NCI-H2107 treated with DMSO at 0.1 percent for 48 hours (cell line): ENCODE results near the gene TMEM134.
A peak's percentile ranks its signal among the peaks of the same experiment; 100 is the strongest.

ENCODE experiments used
- DNase-seq: peaks from one replicate; lab custom pipeline; 2025; ENCODE audit not compliant: unreplicated experiment; lab: John Stamatoyannopoulos, UW

Gene TMEM134

GRCh38 chr11:67500831-67501715 is 32.0 kb upstream of the TMEM134 start:
- DNase-seq: no peak

DNA sequence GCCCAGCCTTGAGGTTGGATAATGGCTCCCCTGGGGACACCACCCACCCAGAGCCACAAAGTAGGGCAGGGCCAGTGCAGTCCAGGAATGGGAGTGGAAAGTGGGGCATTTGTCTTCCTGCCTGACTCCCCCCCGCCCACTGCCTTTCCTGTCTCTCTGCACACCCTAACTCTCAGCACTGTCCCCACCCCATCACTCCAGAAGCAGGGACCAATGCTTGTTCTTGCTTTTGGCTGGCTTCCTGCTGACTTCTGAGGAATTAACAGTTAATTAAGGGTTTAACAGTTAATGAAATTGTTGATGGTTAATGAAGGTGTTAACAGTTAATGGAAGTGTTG is 31.4 kb upstream of the TMEM134 start:
- peak; percentile 8 for DNase-seq

GRCh38 chr11:67499808-67500483 is 30.9 kb upstream of the TMEM134 start:
- no peak for DNase-seq

- DNase-seq: no peak
Observed at GRCh38 chr11:67498544-67498972, 29.5 kb upstream of the TMEM134 start.

DNA sequence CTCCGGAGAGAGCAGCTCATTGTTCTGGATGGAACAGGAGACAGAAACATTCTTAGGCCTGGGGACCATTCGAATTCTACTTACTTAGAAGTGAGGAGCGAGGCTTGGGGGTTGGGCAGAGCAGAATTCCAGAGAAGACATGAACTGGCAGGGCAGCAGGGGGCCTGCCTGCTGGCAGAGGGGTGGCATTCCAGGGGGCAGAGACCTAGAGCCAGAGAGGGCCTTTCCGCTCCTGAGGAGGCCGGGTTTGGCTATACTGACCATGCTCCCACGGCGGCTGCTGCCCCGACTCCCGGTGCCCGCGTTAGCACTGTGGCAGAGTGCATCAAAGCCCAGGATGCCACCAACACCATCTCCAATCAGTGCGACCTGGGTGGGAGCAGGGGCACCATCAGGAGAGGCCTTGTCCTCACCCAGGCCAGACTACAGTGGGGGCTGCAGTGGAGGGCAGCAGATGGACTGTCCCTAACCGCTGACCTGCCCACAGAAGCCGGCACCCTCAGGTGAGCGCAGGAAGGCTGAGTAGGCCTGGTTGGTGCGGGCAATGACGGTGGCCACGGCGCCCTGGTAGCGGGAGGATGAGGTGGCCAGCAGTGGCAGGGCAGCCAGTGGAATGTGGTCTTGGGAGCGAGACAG is 28.7 kb upstream of the TMEM134 start:
- DNase-seq: no peak

DNA sequence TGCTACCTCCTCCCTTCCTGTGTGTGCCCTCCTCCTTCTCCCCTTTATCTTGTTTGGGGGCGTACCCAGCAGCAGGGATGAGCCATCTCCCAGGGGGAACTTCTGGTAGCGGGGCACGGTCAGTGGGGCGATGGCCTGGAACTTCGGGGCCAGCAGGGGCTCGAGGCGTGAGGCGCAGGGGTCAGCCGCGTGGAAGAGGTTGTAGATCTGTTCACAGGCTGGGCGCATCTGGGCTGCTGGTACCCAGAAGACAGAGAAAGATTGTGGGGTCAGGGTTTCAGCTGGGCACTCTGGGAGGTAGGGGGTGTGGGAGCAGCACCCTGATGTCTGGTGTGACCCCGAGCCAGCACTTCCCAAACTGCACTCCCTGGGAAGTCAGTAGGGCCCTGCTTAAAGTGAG is 27.1 kb upstream of the TMEM134 start:
- no peak for DNase-seq

DNA sequence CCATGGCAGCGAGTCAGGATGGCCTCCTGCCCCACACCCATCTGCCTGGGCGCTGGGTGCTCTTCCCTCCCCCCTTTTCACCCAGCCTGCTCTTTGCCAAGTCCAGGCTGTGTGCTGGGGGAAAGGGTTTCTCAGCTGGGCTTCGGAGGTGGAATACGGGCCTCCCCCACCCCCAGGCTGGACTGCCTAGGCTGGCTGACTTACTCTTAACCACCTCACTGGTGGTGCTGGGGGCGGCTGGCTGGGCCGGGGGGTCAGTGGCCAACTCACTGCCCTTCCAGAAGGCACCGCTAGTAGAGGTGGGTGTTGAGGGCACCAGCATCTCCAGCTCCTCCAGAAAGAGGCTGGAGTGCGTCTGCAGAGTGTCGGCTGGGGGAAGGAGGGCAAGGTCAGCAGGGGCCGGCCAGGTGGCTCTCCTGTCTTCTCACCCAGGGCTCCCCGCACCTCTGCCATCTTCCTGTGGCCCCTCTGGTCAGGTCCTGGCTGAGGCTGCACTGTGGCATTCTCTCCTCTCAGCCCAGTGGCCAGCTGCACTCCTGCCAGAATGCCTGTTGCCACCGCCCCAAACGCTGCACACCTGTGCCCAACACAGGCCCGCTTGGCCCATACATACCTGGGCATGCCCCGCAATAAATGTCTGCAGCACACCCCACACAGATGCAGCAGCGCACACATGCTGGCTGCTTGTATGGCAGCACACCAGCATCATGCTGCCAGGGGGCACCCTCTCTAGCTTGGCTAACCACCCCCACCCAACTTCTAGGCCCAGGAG is 26.4 kb upstream of the TMEM134 start:
- no peak for DNase-seq

DNA sequence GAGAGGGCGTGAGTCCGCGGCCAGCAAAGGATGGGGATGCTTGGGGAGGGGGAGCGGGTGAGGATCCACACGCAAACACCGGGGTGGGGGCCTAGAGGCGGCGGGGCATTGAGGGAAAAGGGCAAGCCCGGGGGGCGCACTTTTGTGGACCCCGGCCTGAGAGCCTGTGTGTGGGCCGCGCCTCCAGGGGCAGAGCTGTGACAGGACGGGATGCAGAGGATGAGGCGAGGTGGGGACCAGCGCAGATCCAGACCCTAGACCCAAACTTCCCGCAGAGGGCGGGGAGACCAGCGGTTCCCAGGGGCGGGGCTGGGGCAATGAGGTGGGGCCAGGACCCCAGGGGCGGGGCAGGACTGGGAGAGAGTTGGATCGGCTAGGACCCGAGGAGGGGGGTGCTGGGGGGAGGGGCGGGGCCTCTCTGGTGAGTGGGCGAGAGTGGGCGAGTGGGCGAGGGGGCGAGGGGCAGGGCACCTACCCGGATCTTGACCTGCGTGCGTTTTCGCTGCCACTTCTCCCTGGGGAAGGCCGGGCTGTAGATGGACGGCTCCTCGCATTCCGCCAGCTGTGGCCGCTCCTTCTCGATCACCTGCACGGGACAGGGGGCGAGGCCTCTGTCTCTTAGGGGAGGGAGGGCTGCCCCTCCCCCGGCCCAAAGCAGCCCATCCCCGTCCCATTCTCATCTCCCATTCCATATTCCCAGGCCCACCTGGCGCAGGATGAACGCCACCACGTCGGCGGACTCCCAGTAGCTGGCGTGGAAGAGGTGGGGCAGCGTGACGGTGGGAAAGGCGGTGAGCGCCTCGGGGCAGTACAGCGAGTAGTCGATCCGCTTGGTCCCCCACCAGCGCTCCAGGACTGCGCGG is 25.6 kb upstream of the TMEM134 start:
- no peak for DNase-seq

GRCh38 chr11:67493548-67494370 is 24.7 kb upstream of the TMEM134 start:
- DNase-seq: no peak

DNA sequence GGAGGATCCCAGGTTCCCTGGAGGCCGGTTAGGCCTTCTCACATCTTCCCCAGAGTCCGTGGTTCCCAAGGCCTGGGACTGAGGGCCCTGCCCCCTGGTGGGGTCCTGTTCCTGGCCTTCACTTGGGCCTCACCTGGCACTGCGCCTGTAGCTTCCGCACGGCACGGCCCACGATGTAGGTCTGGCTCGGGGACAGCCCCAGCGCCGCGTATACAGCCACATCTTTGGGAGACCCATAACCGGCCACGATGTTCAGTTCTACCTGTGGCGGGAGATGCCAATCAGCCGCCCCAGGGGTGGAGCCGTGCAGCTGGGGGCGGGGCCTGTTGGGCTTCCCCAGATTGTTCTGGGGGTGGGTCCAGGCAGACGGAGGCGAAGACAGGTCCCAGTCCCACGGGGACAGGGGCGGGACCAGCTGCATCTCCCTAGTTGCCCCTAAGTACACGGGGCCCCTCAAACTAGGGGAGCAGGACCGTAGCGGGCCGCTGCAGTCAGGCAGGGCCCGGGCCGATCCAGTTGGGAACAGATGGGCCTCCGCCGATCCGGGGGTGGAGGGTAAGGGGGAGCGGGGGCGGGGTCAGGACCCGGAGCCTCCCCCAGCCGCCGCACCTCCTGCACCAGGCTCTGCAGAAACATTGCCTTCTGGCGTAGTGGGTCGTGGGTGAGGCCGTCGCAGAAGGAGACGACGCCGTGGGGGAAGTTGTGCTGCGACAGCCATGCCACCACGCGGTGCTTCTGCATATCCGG is 23.9 kb upstream of the TMEM134 start:
- DNase-seq: no peak

- DNase-seq: no peak
Observed at GRCh38 chr11:67492069-67492727, 23.1 kb upstream of the TMEM134 start.

GRCh38 chr11:67491276-67492068 is 22.4 kb upstream of the TMEM134 start:
- DNase-seq: no peak

DNA sequence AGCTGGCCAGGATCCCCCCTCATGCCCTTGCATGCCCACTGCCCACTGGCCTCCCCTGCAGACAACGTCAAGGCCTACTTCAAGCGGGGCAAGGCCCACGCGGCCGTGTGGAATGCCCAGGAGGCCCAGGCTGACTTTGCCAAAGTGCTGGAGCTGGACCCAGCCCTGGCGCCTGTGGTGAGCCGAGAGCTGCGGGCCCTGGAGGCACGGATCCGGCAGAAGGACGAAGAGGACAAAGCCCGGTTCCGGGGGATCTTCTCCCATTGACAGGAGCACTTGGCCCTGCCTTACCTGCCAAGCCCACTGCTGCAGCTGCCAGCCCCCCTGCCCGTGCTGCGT is 21.6 kb upstream of the TMEM134 start:
- DNase-seq: no peak

- no peak for DNase-seq
Observed at GRCh38 chr11:67489885-67490726, 21.1 kb upstream of the TMEM134 start.

DNA sequence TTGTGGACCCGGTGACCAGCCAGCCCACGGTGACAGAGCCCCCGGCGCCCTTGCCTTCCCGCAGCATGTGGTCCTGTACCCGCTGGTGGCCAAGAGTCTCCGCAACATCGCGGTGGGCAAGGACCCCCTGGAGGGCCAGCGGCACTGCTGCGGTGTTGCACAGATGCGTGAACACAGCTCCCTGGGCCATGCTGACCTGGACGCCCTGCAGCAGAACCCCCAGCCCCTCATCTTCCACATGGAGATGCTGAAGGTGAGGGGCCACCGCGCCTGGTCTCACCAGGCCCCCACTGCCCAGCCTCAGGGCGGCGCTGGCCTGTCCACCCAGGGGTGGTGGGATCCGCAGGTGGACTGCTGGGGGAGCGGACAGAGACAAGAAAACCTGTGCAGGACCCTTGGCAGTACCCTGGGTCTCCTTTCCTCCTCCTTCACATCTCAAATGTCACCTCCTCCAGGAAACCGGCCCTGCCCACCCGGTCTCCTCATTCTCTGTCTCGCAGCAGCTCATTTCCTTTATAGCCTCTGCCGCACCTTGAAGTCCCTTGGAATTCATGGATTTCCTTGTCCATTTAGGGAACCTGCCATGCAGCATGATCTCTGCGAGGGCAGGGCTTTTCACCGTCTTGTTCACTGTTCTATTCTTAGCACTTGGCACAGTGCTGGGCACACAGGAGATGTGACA is 20.3 kb upstream of the TMEM134 start:
- DNase-seq: no peak
